ENCODE measurements around the gene SNAPC4.
"Not testable (repeated sequence)": the region's sequence is repeated elsewhere in the genome, so short reads cannot be mapped to it uniquely, and the experiment has no call there.

SNAPC4 gene

GRCh38 chr9:136405904-136406303 lies 5.9 kb upstream of the SNAPC4 start:
- not testable (repeated sequence) for DNase-seq

GRCh38 chr9:136405481-136405880 lies 5.5 kb upstream of the SNAPC4 start:
- no peak for DNase-seq

- DNase-seq = no peak
Observed at GRCh38 chr9:136404801-136405136, 4.8 kb upstream of the SNAPC4 start.

DNA sequence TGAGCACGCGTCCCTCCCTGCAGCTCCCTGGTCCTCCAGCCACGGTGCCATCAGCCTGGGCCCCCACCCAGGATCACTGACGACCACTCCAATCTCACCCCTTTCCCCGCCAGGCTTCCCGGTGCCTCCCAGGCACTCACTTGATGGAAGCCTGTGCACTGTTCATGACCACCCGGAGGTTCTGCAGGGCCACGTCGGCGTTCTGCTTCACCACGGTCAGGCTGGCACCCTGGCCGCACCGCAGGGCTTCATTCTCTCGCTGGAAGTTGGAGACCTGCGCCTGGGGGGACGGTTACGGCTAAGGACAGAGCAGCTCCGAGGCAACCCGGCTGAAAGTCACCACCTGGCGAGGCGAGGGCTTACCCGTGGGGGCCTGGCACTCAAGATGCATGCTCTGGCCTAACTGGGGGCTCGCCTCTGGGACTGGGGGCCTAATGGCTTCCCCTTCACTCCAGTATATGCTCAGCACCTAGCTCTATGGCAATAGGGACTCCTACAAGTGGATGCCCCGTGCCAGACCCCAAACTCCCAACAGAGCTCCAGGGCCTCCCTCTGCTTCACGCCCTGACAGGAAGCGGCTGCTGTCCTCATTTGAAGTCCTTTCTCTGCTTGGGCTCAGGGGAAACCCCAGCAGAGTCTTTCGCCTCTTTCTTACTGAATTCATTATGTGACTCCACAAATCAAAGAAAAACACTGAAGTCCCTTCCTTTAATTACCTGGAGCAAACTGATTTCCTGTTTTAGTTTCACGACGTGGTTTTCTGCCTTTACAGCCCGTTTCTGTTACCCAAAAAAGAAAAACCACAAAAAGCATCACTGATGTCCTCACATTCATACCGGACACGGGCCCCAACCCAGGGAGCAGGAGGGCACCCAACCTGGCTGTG lies 4.2 kb upstream of the SNAPC4 start:
- no peak for DNase-seq

- DNase-seq = no peak
Observed at GRCh38 chr9:136403538-136403914, 3.6 kb upstream of the SNAPC4 start.

DNA sequence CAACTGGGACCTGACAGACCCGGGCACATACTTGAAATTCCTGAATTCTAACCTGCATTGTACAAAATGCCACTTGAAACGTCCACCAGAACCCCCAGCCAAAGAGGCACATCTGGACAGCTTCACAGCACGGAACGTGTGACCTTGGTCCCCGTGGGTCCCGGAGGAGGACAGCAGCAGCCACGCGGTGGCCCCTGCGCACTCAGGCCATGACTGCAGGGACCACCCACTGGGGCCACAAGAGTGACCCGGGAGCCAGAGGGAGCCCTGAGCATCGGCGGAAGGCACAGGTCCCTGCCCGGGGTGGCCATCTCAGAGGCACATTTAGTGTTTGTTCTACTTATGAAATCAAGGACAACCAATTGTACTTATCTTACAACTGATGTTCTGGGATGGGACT lies 2.1 kb upstream of the SNAPC4 start:
- no peak for DNase-seq

- no peak for DNase-seq
Observed at GRCh38 chr9:136401173-136401922, 1.4 kb upstream of the SNAPC4 start.

DNA sequence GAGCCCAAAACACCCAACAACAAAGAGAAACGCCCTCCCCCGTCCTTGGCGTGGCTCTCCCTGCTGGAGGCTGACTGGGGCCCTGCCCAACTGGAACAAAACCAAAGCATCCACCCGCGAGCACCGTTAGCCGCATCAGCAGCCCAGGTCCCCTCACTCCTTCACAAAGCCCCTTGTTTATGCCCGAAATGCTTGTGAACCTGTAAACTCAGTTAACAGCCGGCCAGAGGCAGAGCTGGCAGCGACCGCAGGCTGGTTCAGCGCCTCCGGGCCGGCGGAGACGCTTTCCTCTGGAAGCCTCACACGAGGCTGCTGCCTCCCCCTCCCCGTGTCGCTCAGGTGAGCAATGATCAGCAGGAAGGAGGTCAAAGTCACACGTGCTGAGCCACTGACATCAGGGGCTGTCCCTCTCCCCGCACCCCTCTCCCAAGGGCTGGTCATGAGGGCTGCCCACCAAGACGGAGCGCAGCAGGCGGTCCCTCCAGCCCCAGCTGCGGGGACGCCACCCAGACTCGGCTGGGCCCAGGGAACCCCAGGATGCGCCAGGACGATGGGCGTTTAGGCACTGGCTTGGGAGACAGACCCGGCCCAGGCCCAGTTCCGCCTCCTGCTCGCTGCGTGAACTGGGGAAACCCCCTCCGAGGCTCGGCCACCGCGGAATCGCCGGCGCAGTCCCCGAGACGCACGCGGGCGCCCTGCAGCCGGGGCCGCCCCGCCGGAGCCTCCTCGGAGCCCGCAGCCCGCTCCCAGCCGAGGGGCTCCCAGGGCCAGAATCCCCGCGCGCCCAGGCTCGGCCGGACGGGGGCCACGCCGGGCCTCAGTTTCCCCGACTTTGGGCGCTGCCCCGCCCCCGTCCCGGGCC lies 563 bp downstream of the SNAPC4 start:
- DNase-seq = no peak

GRCh38 chr9:136398286-136398685 lies 1.7 kb downstream of the SNAPC4 start:
- no peak for DNase-seq

GRCh38 chr9:136397643-136398042 lies 2.3 kb downstream of the SNAPC4 start:
- DNase-seq = no peak

GRCh38 chr9:136396219-136396515 lies 3.8 kb downstream of the SNAPC4 start:
- DNase-seq = no peak

GRCh38 chr9:136395345-136396218 lies 4.4 kb downstream of the SNAPC4 start:
- no peak for DNase-seq

- DNase-seq = no peak
Observed at GRCh38 chr9:136395020-136395340, 5.0 kb downstream of the SNAPC4 start.

DNA sequence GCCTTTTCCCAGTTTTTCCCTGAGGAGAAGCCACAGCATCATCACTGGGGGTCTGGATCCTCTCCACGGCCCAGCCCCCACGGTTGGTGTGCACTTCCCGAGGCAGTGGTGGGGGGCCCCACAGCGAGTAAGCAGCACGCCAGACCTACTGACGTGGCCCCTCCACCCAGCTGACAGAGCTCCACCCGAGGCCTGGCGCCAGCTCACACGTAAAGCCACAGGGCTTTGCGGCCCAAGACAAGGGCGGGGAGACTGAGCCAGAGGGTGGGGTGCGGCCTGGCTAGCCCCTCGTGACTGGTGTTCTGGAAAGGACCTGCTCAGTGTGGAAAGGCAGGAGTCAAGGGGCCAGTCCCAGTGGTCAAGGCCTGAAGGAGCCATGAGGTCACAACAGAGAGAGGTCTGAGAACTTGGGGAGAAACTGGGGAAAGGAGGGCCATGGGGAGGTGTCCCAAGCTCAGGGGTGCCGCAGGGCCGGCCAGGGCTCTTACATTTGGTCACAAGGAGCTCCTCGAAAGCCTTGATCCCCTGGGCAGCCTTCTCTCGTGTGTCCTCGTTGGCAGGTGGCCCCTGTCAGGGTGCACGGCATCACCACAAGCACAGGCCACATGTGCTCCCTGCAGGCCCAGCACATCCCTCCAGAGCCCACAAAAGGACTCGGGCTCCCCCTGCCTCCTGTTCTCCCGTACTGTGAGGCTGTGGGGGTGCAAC lies 5.5 kb downstream of the SNAPC4 start:
- DNase-seq = no peak

DNA sequence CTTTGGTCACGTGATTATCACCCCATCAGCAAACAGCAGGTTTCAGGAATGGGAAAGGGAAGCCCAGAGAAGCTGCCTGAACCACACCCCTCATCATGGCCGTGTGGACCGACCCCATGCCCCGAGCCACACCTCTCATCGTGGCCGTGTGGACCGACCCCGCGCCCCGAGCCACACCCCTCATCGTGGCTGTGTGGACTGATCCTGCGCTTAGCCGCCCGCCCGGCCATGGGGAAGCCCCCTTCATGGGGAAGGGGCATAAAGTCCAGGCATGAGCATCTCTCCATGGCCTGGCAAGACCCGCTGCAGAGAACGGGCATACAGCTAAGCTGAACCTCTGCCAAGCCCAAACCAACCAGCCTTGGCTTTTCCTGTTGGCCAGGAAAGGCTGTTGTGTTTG lies 6.4 kb downstream of the SNAPC4 start:
- DNase-seq = no peak

DNA sequence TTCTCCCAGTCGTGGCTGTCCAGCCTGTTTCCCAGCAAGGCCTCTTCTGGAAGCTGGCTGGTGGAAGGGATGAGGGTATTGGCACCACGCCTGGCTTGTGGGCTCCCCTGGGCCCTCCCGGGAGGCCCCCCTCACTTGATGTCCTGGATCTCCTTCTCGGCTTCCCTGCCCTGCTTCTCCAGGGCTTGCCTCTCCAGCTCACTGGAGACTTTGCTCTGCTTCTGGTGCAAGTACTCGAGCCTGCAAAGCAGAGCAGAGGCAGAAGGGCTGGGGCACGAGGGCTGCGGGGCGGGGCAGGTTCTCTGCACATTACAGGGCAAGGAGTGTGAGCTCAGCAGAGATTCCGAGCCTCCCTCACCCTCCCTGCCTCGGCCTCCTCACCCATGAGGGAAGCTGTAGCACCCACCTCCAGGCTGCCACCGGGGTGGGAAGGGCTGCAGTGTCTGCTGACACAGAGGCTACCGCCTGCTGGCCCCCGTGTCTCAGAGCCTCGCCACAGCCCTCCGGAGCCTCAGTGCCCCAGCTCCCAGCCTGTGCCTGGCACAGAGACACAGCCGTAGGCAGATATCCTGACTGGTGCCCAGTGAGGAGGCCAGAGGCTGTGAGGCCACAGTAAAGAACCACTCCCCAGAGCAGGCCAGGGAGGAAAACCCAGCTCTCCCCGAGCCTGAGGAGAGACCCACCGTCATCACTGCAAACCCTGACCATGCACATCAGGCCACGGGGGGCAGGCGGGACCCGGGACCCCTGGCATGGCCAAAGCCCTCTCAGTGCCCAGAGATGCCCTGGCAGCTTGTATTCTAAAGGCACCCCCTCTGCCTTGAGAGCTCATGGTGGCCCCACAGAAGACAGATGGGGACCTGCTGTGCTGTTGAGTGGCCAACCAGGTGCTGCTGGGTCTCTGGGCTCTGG lies 7.2 kb downstream of the SNAPC4 start:
- no peak for DNase-seq

DNA sequence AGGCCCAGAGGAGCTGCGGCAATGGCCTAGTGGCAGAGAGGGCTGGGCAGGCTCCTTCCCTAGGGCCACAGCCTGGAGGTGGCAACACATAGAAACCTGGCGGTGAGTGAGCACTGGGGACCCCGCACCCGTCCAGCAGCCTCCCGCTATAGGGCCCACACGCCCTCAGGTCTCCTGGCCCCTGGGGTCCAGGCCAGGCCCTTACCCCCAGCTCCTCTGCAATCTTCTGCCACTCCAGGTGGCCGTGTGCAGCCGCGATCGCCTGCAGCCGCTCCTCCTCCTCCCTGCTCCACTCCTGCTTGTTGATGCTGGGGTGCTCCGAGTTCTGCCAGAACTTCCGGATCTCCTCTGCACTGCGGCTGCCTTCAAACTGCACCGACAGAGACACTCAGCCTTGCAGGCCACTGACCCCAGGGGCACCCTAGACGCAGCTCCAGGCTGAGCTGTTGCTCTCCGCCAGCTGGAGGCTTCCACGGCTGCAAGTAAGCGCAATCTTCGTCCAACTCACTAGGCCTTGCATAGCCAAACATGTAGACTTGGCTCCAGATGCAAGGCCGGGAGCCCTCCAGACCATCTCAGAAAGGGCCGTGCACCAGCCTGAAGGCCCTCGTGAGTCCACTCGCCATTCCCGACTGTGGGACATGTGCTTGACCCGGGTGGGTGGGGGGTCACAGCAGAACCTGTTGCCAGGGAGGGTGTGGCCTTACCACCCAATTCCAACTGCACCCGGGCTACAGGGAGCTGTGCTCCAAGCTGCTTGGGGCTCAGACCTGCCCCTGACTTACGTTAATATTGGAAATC lies 8.0 kb downstream of the SNAPC4 start:
- no peak for DNase-seq

DNA sequence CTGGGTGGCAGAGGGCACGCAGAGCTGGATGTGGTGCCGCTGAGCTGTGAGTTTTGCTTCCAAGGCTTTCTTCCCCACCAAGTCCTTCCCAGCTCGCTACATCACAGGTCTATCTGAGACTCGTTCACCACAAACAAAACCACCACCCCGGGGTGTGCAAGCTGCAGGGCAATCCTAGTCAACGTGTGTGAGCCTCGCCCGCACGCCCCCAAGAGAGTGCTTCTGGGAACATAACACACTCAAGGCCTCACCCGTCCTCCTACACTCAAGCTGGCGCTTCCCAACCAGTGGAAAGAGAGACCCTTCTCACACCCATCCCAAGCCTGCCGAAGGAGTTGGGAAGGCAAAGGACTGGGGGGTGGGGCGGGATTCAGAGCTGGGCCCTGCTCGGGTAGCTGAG lies 10.6 kb downstream of the SNAPC4 start:
- DNase-seq = no peak

DNA sequence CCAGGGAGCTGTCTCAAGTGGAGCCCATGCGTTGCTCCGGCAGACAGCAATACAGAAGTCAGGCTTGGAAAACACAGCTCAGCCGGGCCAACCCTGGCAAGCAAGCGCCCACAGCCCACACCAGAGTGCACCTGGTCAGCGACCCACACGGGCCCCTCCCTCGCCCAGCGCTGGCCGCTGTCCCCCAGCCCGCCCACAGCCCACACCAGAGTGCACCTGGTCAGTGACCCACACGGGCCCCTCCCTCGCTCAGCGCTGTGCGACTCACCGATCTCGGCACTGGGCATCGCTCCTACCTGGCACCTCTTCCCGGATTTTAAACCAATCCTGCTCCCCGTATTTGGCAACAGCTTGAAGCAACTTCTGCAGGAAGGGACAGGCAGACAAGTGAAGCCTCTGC lies 12.8 kb downstream of the SNAPC4 start:
- DNase-seq = no peak

DNA sequence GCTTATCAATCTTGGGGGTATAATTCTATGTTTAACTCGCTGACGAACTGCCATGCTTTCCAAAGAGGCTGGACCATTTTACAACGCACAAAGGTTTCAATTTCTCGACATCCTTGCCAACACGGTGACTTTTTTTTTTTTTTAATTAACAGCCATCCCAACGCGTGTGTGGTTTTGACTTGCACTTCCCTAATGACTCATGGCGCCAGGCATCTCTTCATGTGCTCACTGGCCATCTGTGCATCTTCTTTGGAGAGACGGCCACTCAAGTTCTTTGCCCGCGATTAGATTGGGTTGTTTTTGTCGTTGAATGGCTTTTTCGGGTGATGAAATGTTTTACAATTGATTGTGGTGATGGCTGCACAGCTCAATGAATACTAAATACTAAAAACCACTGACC lies 14.0 kb downstream of the SNAPC4 start:
- DNase-seq = no peak

Measured in NCI-H1417 treated with DMSO at 0.1 percent for 48 hours (cell line).